GM12878 (cell line): ENCODE results near the gene THAP9. TPM values are rescaled to one million over a fixed set of nuclear protein-coding genes. Genes with fewer than 3 reads are reported as not detected.

Source experiments
- ATAC-seq: fragments of 200-7000 bp; cut with Tn5 transposase; 3 replicates; pipeline ENCODE4 v1.9.1; 2020; ENCODE audit warnings: mild to moderate bottlenecking, moderate library complexity
- BruUV-seq: library from RNA; stranded (reverse); fragments of 400-500 nt; replicated peaks from 2 replicates; lab custom pipeline; 2021; lab: Mats Ljungman, UMichigan
- CTCF ChIA-PET: fragments of 300-600 bp; sonication (Branson Sonifier 250); formaldehyde crosslinking; extraction: SDS; loops from one replicate; lab custom pipeline; 2021; ENCODE audit warnings: inconsistent platforms; lab: Yijun Ruan, JAX
- POLR2A ChIA-PET: fragments of 350-600 bp; formaldehyde crosslinking; extraction: SDS; loops from one replicate; lab custom pipeline; 2021; ENCODE audit warnings: inconsistent platforms; lab: Charles Lee
- RAD21 ChIA-PET: fragments of 300-600 bp; sonication (Branson Sonifier 250); formaldehyde crosslinking; loops from one replicate; lab custom pipeline; 2023; ENCODE audit warnings: antibody characterized with exemption; ENCODE audit not compliant: unreplicated experiment; lab: Charles Lee
- SMC1A ChIA-PET: fragments of 300-600 bp; sonication (Branson Sonifier 250); formaldehyde crosslinking; loops from one replicate; lab custom pipeline; 2023; ENCODE audit not compliant: unreplicated experiment, uncharacterized antibody; lab: Charles Lee
- DNase-seq: peaks from one replicate; pipeline ENCODE4 v3.0.0-alpha.2; 2011; ENCODE audit warnings: low read depth, low spot score
- FAIRE-seq: peaks from 3 replicates; lab custom pipeline; 2011; peaks lifted over from hg19 to GRCh38; lab: Jason Lieb, UNC
- H2AFZ ChIP-seq: 2 replicates; pipeline ENCODE4 v1.6.0; 2011; ENCODE audit warnings: low read depth, low read length, control low read depth; ENCODE audit not compliant: control insufficient read depth
- H3K27ac ChIP-seq: 2 replicates; pipeline ENCODE4 v1.5.1; 2011; ENCODE audit warnings: control low read depth; ENCODE audit not compliant: control insufficient read depth, insufficient read depth
- H3K27me3 ChIP-seq, 2 experiments: replicated peaks in 1 of 2; 2 replicates each; pipeline versions ENCODE4 v1.6.0 to v1.6.1; 2011; ENCODE audit warnings: low read length in 1 of 2; ENCODE audit not compliant: control insufficient read depth in 2 of 2, insufficient read depth in 2 of 2
- H3K36me3 ChIP-seq, 2 experiments: 2 replicates each; pipeline ENCODE4 v1.5.1; 2011; ENCODE audit warnings: low read length in 1 of 2; ENCODE audit not compliant: control insufficient read depth in 2 of 2, insufficient read depth in 2 of 2
- H3K4me1 ChIP-seq: 2 replicates; pipeline ENCODE4 v1.6.1; 2011; ENCODE audit warnings: mild to moderate bottlenecking, low read length, moderate library complexity, mixed read lengths; ENCODE audit not compliant: control insufficient read depth, insufficient read depth
- H3K4me2 ChIP-seq: 2 replicates; pipeline ENCODE4 v1.6.0; 2011; ENCODE audit warnings: control low read depth; ENCODE audit not compliant: control insufficient read depth, insufficient read depth
- H3K4me3 ChIP-seq: fragments of 200-600 bp; sonication (generic); 2 replicates; pipeline ENCODE4 v1.5.1; 2016
- H3K79me2 ChIP-seq: 2 replicates; pipeline ENCODE4 v1.6.0; 2011; ENCODE audit warnings: low read length; ENCODE audit not compliant: control insufficient read depth, insufficient read depth
- H3K9ac ChIP-seq: 2 replicates; pipeline ENCODE4 v1.8.0; 2011; ENCODE audit warnings: low read length, control low read depth, mixed read lengths; ENCODE audit not compliant: control insufficient read depth, insufficient read depth
- H3K9me3 ChIP-seq: replicated peaks from 3 replicates; pipeline ENCODE4 v1.5.1; 2011; ENCODE audit warnings: mild to moderate bottlenecking, low read length; ENCODE audit not compliant: control insufficient read depth, insufficient read depth
- H4K20me1 ChIP-seq: 2 replicates; pipeline ENCODE4 v1.6.0; 2011; ENCODE audit not compliant: control insufficient read depth, insufficient read depth
- CEBPZ ChIP-seq: fragments of 150-350 bp; IDR thresholded peaks from 2 replicates; pipeline ENCODE4 v1.6.1; 2016; ENCODE audit warnings: low read depth, low read length
- CHD4 ChIP-seq: fragments of 200-600 bp; sonication (generic); IDR thresholded peaks from 2 replicates; pipeline ENCODE4 v1.6.1; 2016; ENCODE audit warnings: mild to moderate bottlenecking
- JUNB ChIP-seq: IDR thresholded peaks from 2 replicates; pipeline ENCODE4 v1.6.1; 2016; ENCODE audit warnings: antibody characterized with exemption, mild to moderate bottlenecking
- MTA2 ChIP-seq: fragments of 450-650 bp; IDR thresholded peaks from 2 replicates; pipeline ENCODE4 v1.6.1; 2016; ENCODE audit warnings: low read depth, mild to moderate bottlenecking, moderate library complexity
- NBN ChIP-seq: fragments of 450-650 bp; IDR thresholded peaks from 2 replicates; pipeline ENCODE4 v1.6.1; 2016
- NFIC ChIP-seq: IDR thresholded peaks from 2 replicates; pipeline ENCODE4 v1.6.1; 2012; ENCODE audit warnings: low read depth, mild to moderate bottlenecking, inconsistent platforms, low read length, moderate library complexity
- PML ChIP-seq: IDR thresholded peaks from 2 replicates; pipeline ENCODE4 v1.6.1; 2012; ENCODE audit warnings: low read length, inconsistent platforms
- POLR2AphosphoS5 ChIP-seq: IDR thresholded peaks from 2 replicates; pipeline ENCODE4 v1.6.1; 2011; ENCODE audit warnings: mild to moderate bottlenecking, low read length, inconsistent platforms
- RAD21 ChIP-seq: IDR thresholded peaks from 2 replicates; pipeline ENCODE4 v1.6.1; 2011; ENCODE audit warnings: mild to moderate bottlenecking, low read depth, low read length, moderate library complexity; ENCODE audit not compliant: insufficient read depth
- RBBP5 ChIP-seq: fragments of 200-600 bp; sonication (generic); conservative IDR thresholded peaks from 2 replicates; pipeline ENCODE4 v1.6.1; 2016
- RUNX3 ChIP-seq: IDR thresholded peaks from 2 replicates; pipeline ENCODE4 v1.6.1; 2012; ENCODE audit warnings: low read length, inconsistent platforms
- SIX5 ChIP-seq: IDR thresholded peaks from 2 replicates; pipeline ENCODE4 v1.6.1; 2011; ENCODE audit warnings: mild to moderate bottlenecking, low read depth, low read length, moderate library complexity; ENCODE audit not compliant: severe bottlenecking
- SMAD1 ChIP-seq: fragments of 450-650 bp; IDR thresholded peaks from 2 replicates; pipeline ENCODE4 v1.6.1; 2018; ENCODE audit warnings: mild to moderate bottlenecking, low read depth; ENCODE audit not compliant: partially characterized antibody
- STAT1 ChIP-seq: fragments of 450-650 bp; conservative IDR thresholded peaks from 2 replicates; pipeline ENCODE4 v1.6.1; 2014; ENCODE audit warnings: antibody characterized with exemption, mild to moderate bottlenecking
- SUPT20H ChIP-seq: IDR thresholded peaks from 2 replicates; pipeline ENCODE4 v1.6.1; 2011; ENCODE audit warnings: low read depth, mild to moderate bottlenecking, low read length, moderate library complexity, borderline replicate concordance; ENCODE audit not compliant: control insufficient read depth
- SUZ12 ChIP-seq: fragments of 200-600 bp; sonication (generic); IDR thresholded peaks from one replicate; pipeline ENCODE4 v1.6.1; 2018; ENCODE audit warnings: antibody characterized with exemption, mild to moderate bottlenecking; ENCODE audit not compliant: unreplicated experiment
- YBX1 ChIP-seq: fragments of 450-650 bp; IDR thresholded peaks from 2 replicates; pipeline ENCODE4 v1.6.1; 2016; ENCODE audit warnings: antibody characterized with exemption
- YY1 ChIP-seq: IDR thresholded peaks from 2 replicates; pipeline ENCODE4 v1.6.1; 2011; ENCODE audit warnings: low read depth, mild to moderate bottlenecking, low read length
- ZNF384 ChIP-seq: IDR thresholded peaks from 2 replicates; pipeline ENCODE4 v1.6.1; 2012; ENCODE audit warnings: low read depth, mild to moderate bottlenecking, low read length, improper control_type of control experiment, borderline replicate concordance
- WGBS: methylation state at CpG from one replicate; pipeline ENCODE4 v1.1.6; 2016; ENCODE audit warnings: low lambda C conversion rate; ENCODE audit not compliant: insufficient replicate concordance, insufficient coverage; ENCODE audit errors: missing lambda C conversion rate; 5-methylcytosine and 5-hydroxymethylcytosine counted together
- in situ Hi-C: fragments of 300-500 bp; cut with MboI; formaldehyde crosslinking; loops from 9 replicates; pipeline ENCODE4 v1.14.3; 2018; ENCODE audit warnings: mixed read lengths
- intact Hi-C: fragments of 100-400 bp; cut with micrococcal nuclease; formaldehyde crosslinking; loops from one replicate; pipeline ENCODE4 v1.14.2; 2022; ENCODE audit not compliant: unreplicated experiment
- polyA plus RNA-seq, 11 experiments: library from polyadenylated mRNA; depleted of rRNA in 4 of 11; unstranded in 6 of 11; stranded (reverse) in 5 of 11; fragments of >200 nt; fragmentation: Nextera tagmentation in 4 of 11; fragmentation: Illumina TruSeq in 1 of 11; extraction: Ambion mirVana in 4 of 11; extraction: Trizol in 1 of 11; gene quantifications; 1 replicate in 1 of 11; 2 replicates in 10 of 11; pipeline versions ENCODE4 v1.2.1 to v1.2.3, GENCODE V29; 2011 to 2016; ENCODE audit warnings: inconsistent platforms in 2 of 11, missing spikeins in 2 of 11, low read depth in 1 of 11
- total RNA-seq, 4 experiments: library from RNA; depleted of rRNA in 3 of 4; stranded (reverse); fragments of >200 nt in 3 of 4; fragmentation: Illumina TruSeq in 1 of 4; extraction: Trizol in 1 of 4; gene quantifications; 2 replicates each; pipeline versions ENCODE4 v1.2.1 to v1.2.3, GENCODE V29; 2013 to 2021
- TF ChIP-seq, protein P1 (sequence below): fragments of 450-650 bp; IDR thresholded peaks from 2 replicates; pipeline ENCODE4 v1.6.1; 2016; ENCODE audit warnings: mild to moderate bottlenecking

The THAP9 gene
- total and polyA plus RNA-seq, 10 of the 15 experiments (the other 5 are each of a cell fraction or from before 2014, with no cell fraction given) = 2.1 to 4.9 (median 3.3) TPM

- TF ChIP-seq SMAD1 (no peak), STAT1 (peak; percentile 88; the same call in 1 of the 2 replicates), MTA2 (0 out of 2 replicates have a peak, but pooled peaks have one; percentile 35), RUNX3 (no peak), ZNF384 (no peak), CEBPZ (no peak)
Measured at GRCh38 chr4:82900066-82900410, 497 bp upstream of the THAP9 start (continued).

- DNase-seq (no peak), FAIRE-seq (peak; percentile 80), ATAC-seq (no peak)
- intact Hi-C loops = loop anchor here (2.0 to 5.0 kb wide), 3 partner anchors 112 to 381 kb away; partner anchors contain the start of genes COPS4 and COQ2
- WGBS = under 1% methylated on average over 8 of the region's 8 CpGs
- BruUV-seq = TSS peak; percentile 87
- Histone ChIP-seq H3K27ac (peak overlapping the region; percentile 95), H3K9me3 (no peaks in the 10 kb centered on the region), H3K4me3 (peak overlapping the region; percentile 81), H3K4me2 (peak overlapping the region; percentile 83), H3K4me1 (peaks cover 14% of the 10 kb centered on the region), H3K27me3 (no peaks in the 10 kb centered on the region), H3K79me2 (peaks cover 52% of the 10 kb centered on the region), H3K9ac (peak overlapping the region; percentile 92), H2AFZ (peak overlapping the region; percentile 99), H3K36me3 (peaks cover 0 to 2% of the 10 kb centered on the region in 2 experiments; a peak in 1 of 4 replicates), H4K20me1 (no peaks in the 10 kb centered on the region)
- ChIA-PET CTCF (interaction anchor here (1.0 to 4.2 kb wide), 7 partner anchors 17 to 554 kb away, joined by 3 to 44 read pairs (median 24); partner anchors contain the start of genes COQ2 and LIN54), SMC1A (interaction anchor here (1.5 to 5.0 kb wide), 5 partner anchors 9 to 380 kb away, joined by 5 to 17 read pairs (median 6); partner anchors contain the start of gene COPS4), POLR2A (interaction anchor here (1.5 to 2.6 kb wide), 5 partner anchors 9 to 134 kb away, joined by 6 to 26 read pairs (median 17); partner anchors contain the start of genes COPS4, LIN54 and SEC31A), RAD21 (interaction anchor here (2.9 kb wide), 1 partner anchor 109 kb away, joined by 38 read pairs; the partner anchor contains the start of gene LIN54)
- in situ Hi-C loops = no loop called here
- TF ChIP-seq JUNB = no peak
- TF ChIP-seq, protein P1, sequence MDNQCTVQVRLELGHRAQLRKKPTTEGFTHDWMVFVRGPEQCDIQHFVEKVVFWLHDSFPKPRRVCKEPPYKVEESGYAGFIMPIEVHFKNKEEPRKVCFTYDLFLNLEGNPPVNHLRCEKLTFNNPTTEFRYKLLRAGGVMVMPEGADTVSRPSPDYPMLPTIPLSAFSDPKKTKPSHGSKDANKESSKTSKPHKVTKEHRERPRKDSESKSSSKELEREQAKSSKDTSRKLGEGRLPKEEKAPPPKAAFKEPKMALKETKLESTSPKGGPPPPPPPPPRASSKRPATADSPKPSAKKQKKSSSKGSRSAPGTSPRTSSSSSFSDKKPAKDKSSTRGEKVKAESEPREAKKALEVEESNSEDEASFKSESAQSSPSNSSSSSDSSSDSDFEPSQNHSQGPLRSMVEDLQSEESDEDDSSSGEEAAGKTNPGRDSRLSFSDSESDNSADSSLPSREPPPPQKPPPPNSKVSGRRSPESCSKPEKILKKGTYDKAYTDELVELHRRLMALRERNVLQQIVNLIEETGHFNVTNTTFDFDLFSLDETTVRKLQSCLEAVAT = peak; percentile 76; the same call in 1 of the 2 replicates
- no peak for TF ChIP-seq CHD4
- peak; percentile 4 for TF ChIP-seq YY1
- TF ChIP-seq SUPT20H = no peak
- TF ChIP-seq NBN = peak; percentile 44; the same call in 1 of the 2 replicates
- no peak for TF ChIP-seq SUZ12
- 0 out of 2 replicates have a peak, but pooled peaks have one; percentile 7 for TF ChIP-seq MTA2
- TF ChIP-seq RAD21 = no peak
- no peak for TF ChIP-seq RBBP5
- TF ChIP-seq NFIC = no peak; the same call in 1 of the 2 replicates
- peak; percentile 58; the same call in 1 of the 2 replicates for TF ChIP-seq POLR2AphosphoS5
- 0 out of 2 replicates have a peak, but pooled peaks have one; percentile 10 for TF ChIP-seq YBX1
- no peak for TF ChIP-seq SIX5
- 0 out of 2 replicates have a peak, but pooled peaks have one; percentile 8 for TF ChIP-seq PML
Measured at GRCh38 chr4:82901183-82901718, 716 bp downstream of the THAP9 start.
